Panc1 (cell line): ENCODE measurements around the gene IBA57.

Experiments used
- CTCF ChIP-seq: fragments of 450-650 bp; IDR thresholded peaks from 2 replicates; pipeline ENCODE4 v1.5.1; 2017; ENCODE audit warnings: mild to moderate bottlenecking
- POLR2AphosphoS5 ChIP-seq: IDR thresholded peaks from 2 replicates; pipeline ENCODE4 v1.6.1; 2012; ENCODE audit warnings: mild to moderate bottlenecking, low read depth, low read length, moderate library complexity
- REST ChIP-seq, 2 experiments: IDR thresholded peaks; 2 replicates each; pipeline ENCODE4 v1.6.1; 2011 to 2012; ENCODE audit warnings: low read depth in 2 of 2, control low read depth in 1 of 2, low read length in 1 of 2, mild to moderate bottlenecking in 1 of 2, moderate library complexity in 1 of 2; ENCODE audit not compliant: insufficient read depth in 1 of 2
- SIN3A ChIP-seq: IDR thresholded peaks from 2 replicates; pipeline ENCODE4 v1.6.1; 2012; ENCODE audit warnings: low read depth, mild to moderate bottlenecking, low read length, moderate library complexity, borderline replicate concordance; ENCODE audit not compliant: insufficient read depth
- TCF7L2 ChIP-seq: IDR thresholded peaks from 2 replicates; pipeline ENCODE4 v1.6.1; 2011; ENCODE audit warnings: mild to moderate bottlenecking, low read depth, low read length, inconsistent platforms

- TF ChIP-seq CTCF, result no peak
- TF ChIP-seq REST (IDR thresholded peaks at IDR 0.05; ENCODE audit: insufficient read depth in 1 of 2, low read depth in 2 of 2, low read length in 1 of 2), result no peak
- TF ChIP-seq SIN3A, result no peak
- TF ChIP-seq POLR2AphosphoS5, result no peak
- no peak for TF ChIP-seq TCF7L2
Measured at GRCh38 chr1:228150461-228151179, 15.0 kb upstream of the IBA57 start.
